Activated naive CD4-positive, alpha-beta T cell treated with anti-CD3 and anti-CD28 coated beads, Interleukin-2, amount 50 U/mL, for 24 hours (primary cell): ENCODE measurements around the gene YIPF3.

Experiments used
- H3K27ac Mint-ChIP-seq: one replicate; pipeline ENCODE4 v1.8.0; 2021; ENCODE audit warnings: mild to moderate bottlenecking, mixed read lengths
- H3K27me3 Mint-ChIP-seq: one replicate; pipeline ENCODE4 v1.8.0; 2021; ENCODE audit warnings: mixed read lengths
- H3K36me3 Mint-ChIP-seq: one replicate; pipeline ENCODE4 v1.8.0; 2021; ENCODE audit warnings: mixed read lengths
- H3K4me1 Mint-ChIP-seq: one replicate; pipeline ENCODE4 v1.8.0; 2021; ENCODE audit warnings: mixed read lengths
- H3K4me3 Mint-ChIP-seq: one replicate; pipeline ENCODE4 v1.8.0; 2021; ENCODE audit warnings: mild to moderate bottlenecking, mixed read lengths
- H3K9me3 Mint-ChIP-seq: one replicate; pipeline ENCODE4 v1.8.0; 2021; ENCODE audit warnings: mixed read lengths

The YIPF3 gene

DNA sequence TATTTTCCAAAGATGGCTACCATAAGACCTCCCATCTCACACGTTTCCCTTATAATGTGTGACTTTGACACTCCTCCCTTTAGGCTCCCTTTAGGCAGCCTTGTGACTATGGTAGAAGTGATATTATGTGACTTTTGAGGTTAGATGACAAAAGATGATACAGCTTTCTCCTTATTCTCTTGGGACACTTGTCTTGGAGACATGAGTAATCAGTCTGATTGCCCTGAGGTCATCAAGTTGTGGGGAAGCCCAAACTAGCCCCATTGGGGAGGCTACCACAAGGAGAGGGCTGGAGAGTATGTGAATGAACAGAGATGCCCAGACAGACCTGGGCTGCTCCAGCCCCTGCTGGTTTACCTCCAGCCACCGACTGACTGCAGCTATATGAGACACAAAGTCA lies 50.8 kb downstream of the YIPF3 start:
- Mint-ChIP-seq H3K27ac (no peak overlapping the region), H3K4me3 (no peak overlapping the region), H3K27me3 (peaks cover 8% of the 10 kb centered on the region), H3K36me3 (no peaks in the 10 kb centered on the region), H3K9me3 (no peaks in the 10 kb centered on the region), H3K4me1 (no peaks in the 10 kb centered on the region)

GRCh38 chr6:43464337-43464736 lies 52.4 kb downstream of the YIPF3 start:
- Mint-ChIP-seq H3K27me3 (peaks cover 5% of the 10 kb centered on the region), H3K4me1 (peaks cover 3% of the 10 kb centered on the region), H3K27ac (no peak overlapping the region), H3K4me3 (no peak overlapping the region), H3K9me3 (no peaks in the 10 kb centered on the region), H3K36me3 (no peaks in the 10 kb centered on the region)

- H3K27ac Mint-ChIP-seq = no peak overlapping the region
- H3K27me3 Mint-ChIP-seq = peaks cover 3% of the 10 kb centered on the region
- H3K36me3 Mint-ChIP-seq = no peaks in the 10 kb centered on the region
- no peak overlapping the region for H3K4me3 Mint-ChIP-seq
- peaks cover 4% of the 10 kb centered on the region for H3K4me1 Mint-ChIP-seq
- no peaks in the 10 kb centered on the region for H3K9me3 Mint-ChIP-seq
These were observed 54.8 kb downstream of the YIPF3 start for GRCh38 chr6:43461936-43462335.
